Measurements from ENCODE around the gene RCBTB2. TPM values are rescaled to one million over a fixed set of nuclear protein-coding genes. Genes with fewer than 3 reads are reported as not detected.

Gene RCBTB2
- total RNA-seq, 2 donors from 2014 or later, result 3.1 to 7.3 TPM

GRCh38 chr13:48531416-48532255 is 1.2 kb downstream of the RCBTB2 start:
- H3K4me3 ChIP-seq (ENCODE audit: low read length), result peak overlapping the region; percentile 82
- Mint-ChIP-seq H3K27me3 (ENCODE audit: insufficient read depth) (peaks cover 40% of the 10 kb centered on the region), H3K4me1 (peaks cover 20% of the 10 kb centered on the region), H3K27ac (peak overlapping the region; percentile 97), H3K36me3 (ENCODE audit: low read depth) (no peaks in the 10 kb centered on the region), H3K9me3 (no peaks in the 10 kb centered on the region), H3K4me3 (peak overlapping the region; percentile 88)
- no peak overlapping the region for H3K9ac ChIP-seq (ENCODE audit: extremely low read depth, low read length, poor library complexity, severe bottlenecking)
- WGBS, 2 experiments (ENCODE audit: insufficient coverage in 1 of 2, insufficient read length in 1 of 2), result 88 to 94% methylated on average over 19 of the region's 19 CpGs
- no peak for TF ChIP-seq CTCF (conservative IDR thresholded peaks at IDR 0.05)
- peaks cover 12% of the 10 kb centered on the region for H3K9me3 ChIP-seq (ENCODE audit: control insufficient read depth, low read length)
- DNase-seq, result peak; percentile 52
- H3K4me1 ChIP-seq (ENCODE audit: control insufficient read depth, insufficient read depth, low read length), result peaks cover 6% of the 10 kb centered on the region
- peaks cover 38% of the 10 kb centered on the region for H3K27me3 ChIP-seq (ENCODE audit: control insufficient read depth, insufficient read depth, low read length, poor library complexity, severe bottlenecking)
- H3K36me3 ChIP-seq (ENCODE audit: control insufficient read depth, insufficient read depth, low read length), result no peaks in the 10 kb centered on the region
- no peak overlapping the region for H3K27ac ChIP-seq (ENCODE audit: low read depth, low read length)

GRCh38 chr13:48530833-48531232 is 2.0 kb downstream of the RCBTB2 start:
- no peak for DNase-seq
- H3K27ac ChIP-seq (ENCODE audit: low read depth, low read length), result no peak overlapping the region
- no peak overlapping the region for H3K9ac ChIP-seq (ENCODE audit: extremely low read depth, low read length, poor library complexity, severe bottlenecking)
- Mint-ChIP-seq H3K4me3 (no peak overlapping the region), H3K36me3 (ENCODE audit: low read depth) (no peaks in the 10 kb centered on the region), H3K27ac (no peak overlapping the region), H3K4me1 (peaks cover 20% of the 10 kb centered on the region), H3K27me3 (ENCODE audit: insufficient read depth) (peaks cover 32% of the 10 kb centered on the region), H3K9me3 (no peaks in the 10 kb centered on the region)
- H3K27me3 ChIP-seq (ENCODE audit: control insufficient read depth, insufficient read depth, low read length, poor library complexity, severe bottlenecking), result peaks cover 30% of the 10 kb centered on the region
- no peak overlapping the region for H3K4me3 ChIP-seq (ENCODE audit: low read length)
- 93 to 94% methylated on average over 5 to 6 of the region's 6 CpGs for WGBS, 2 experiments (ENCODE audit: insufficient coverage in 1 of 2, insufficient read length in 1 of 2)
- peaks cover 6% of the 10 kb centered on the region for H3K4me1 ChIP-seq (ENCODE audit: control insufficient read depth, insufficient read depth, low read length)
- peaks cover 4% of the 10 kb centered on the region for H3K9me3 ChIP-seq (ENCODE audit: control insufficient read depth, low read length)
- no peaks in the 10 kb centered on the region for H3K36me3 ChIP-seq (ENCODE audit: control insufficient read depth, insufficient read depth, low read length)
- TF ChIP-seq CTCF (conservative IDR thresholded peaks at IDR 0.05), result no peak

GRCh38 chr13:48528720-48529119 is 4.2 kb downstream of the RCBTB2 start:
- TF ChIP-seq CTCF (conservative IDR thresholded peaks at IDR 0.05), result no peak
- no peaks in the 10 kb centered on the region for H3K36me3 Mint-ChIP-seq (ENCODE audit: low read depth)
- peaks cover 2% of the 10 kb centered on the region for H3K4me1 ChIP-seq (ENCODE audit: control insufficient read depth, insufficient read depth, low read length)
- H3K9me3 Mint-ChIP-seq, result no peaks in the 10 kb centered on the region
- H3K27me3 Mint-ChIP-seq (ENCODE audit: insufficient read depth), result peaks cover 17% of the 10 kb centered on the region
- peaks cover 9% of the 10 kb centered on the region for H3K4me1 Mint-ChIP-seq
- no peak overlapping the region for H3K4me3 Mint-ChIP-seq
- no peaks in the 10 kb centered on the region for H3K9me3 ChIP-seq (ENCODE audit: control insufficient read depth, low read length)
- H3K9ac ChIP-seq (ENCODE audit: extremely low read depth, low read length, poor library complexity, severe bottlenecking), result no peak overlapping the region
- H3K27me3 ChIP-seq (ENCODE audit: control insufficient read depth, insufficient read depth, low read length, poor library complexity, severe bottlenecking), result peaks cover 11% of the 10 kb centered on the region
- DNase-seq, result no peak
- H3K4me3 ChIP-seq (ENCODE audit: low read length), result no peak overlapping the region
- 100% methylated on average over 1 of the region's 3 CpGs; no CpG with 5 or more reads in 1 of the 2 experiments for WGBS, 2 experiments (ENCODE audit: insufficient coverage in 1 of 2, insufficient read length in 1 of 2)
- H3K27ac Mint-ChIP-seq, result no peak overlapping the region
- H3K36me3 ChIP-seq (ENCODE audit: control insufficient read depth, insufficient read depth, low read length), result no peaks in the 10 kb centered on the region
- H3K27ac ChIP-seq (ENCODE audit: low read depth, low read length), result no peak overlapping the region

Measured in endodermal cell (in vitro differentiated cells).